Panc1 (cell line): ENCODE data around the gene ADCY7. TPM values are rescaled to one million over a fixed set of nuclear protein-coding genes. Genes with fewer than 3 reads are reported as not detected.

Source experiments
- ATAC-seq: fragments of 200-7000 bp; cut with Tn5 transposase; 2 replicates; pipeline ENCODE4 v1.9.1; 2020; ENCODE audit warnings: mild to moderate bottlenecking, moderate library complexity
- BruUV-seq: library from RNA; stranded (reverse); fragments of 400-500 nt; replicated peaks from 2 replicates; lab custom pipeline; 2021; lab: Mats Ljungman, UMichigan
- CTCF ChIA-PET: fragments of 300-600 bp; sonication (Branson Sonifier 250); formaldehyde crosslinking; loops from one replicate; lab custom pipeline; 2022; ENCODE audit warnings: antibody characterized with exemption; lab: Charles Lee
- POLR2A ChIA-PET: fragments of 300-600 bp; sonication (Branson Sonifier 250); formaldehyde crosslinking; loops from one replicate; lab custom pipeline; 2022; ENCODE audit warnings: antibody characterized with exemption; lab: Charles Lee
- DNase-seq: peaks from one replicate; pipeline ENCODE4 v3.0.0-alpha.2; 2010; ENCODE audit warnings: low read depth, low spot score
- H3K27ac ChIP-seq: 2 replicates; pipeline ENCODE4 v1.5.1; 2011; ENCODE audit warnings: mild to moderate bottlenecking, low read length, inconsistent platforms
- H3K27me3 ChIP-seq: fragments of 200-500 bp; sonication (Bioruptor generic); 2 replicates; pipeline ENCODE4 v1.6.0; 2014; ENCODE audit warnings: low read length, inconsistent platforms; ENCODE audit not compliant: control insufficient read depth, insufficient read depth
- H3K36me3 ChIP-seq: fragments of 200-500 bp; sonication (Bioruptor generic); 2 replicates; pipeline ENCODE4 v1.5.1; 2014; ENCODE audit warnings: inconsistent platforms, mild to moderate bottlenecking, low read length, moderate library complexity; ENCODE audit not compliant: control insufficient read depth, insufficient read depth
- H3K4me1 ChIP-seq: 2 replicates; pipeline ENCODE4 v1.5.1; 2011; ENCODE audit warnings: inconsistent platforms, mild to moderate bottlenecking, low read length, moderate library complexity; ENCODE audit not compliant: control insufficient read depth, insufficient read depth
- H3K4me3 ChIP-seq, 2 experiments: 2 replicates each; pipeline ENCODE4 v1.5.1; 2011 to 2012; ENCODE audit warnings: low read depth in 2 of 2, low read length in 2 of 2, mild to moderate bottlenecking in 2 of 2, inconsistent platforms in 1 of 2, moderate library complexity in 1 of 2
- H3K9me3 ChIP-seq: fragments of 200-500 bp; sonication (Bioruptor generic); 2 replicates; pipeline ENCODE4 v1.5.1; 2014; ENCODE audit warnings: low read depth, mild to moderate bottlenecking, inconsistent platforms, low read length, moderate library complexity; ENCODE audit not compliant: control insufficient read depth, insufficient read depth
- CTCF ChIP-seq: fragments of 450-650 bp; IDR thresholded peaks from 2 replicates; pipeline ENCODE4 v1.5.1; 2017; ENCODE audit warnings: mild to moderate bottlenecking
- POLR2AphosphoS5 ChIP-seq: IDR thresholded peaks from 2 replicates; pipeline ENCODE4 v1.6.1; 2012; ENCODE audit warnings: mild to moderate bottlenecking, low read depth, low read length, moderate library complexity
- REST ChIP-seq, 2 experiments: IDR thresholded peaks; 2 replicates each; pipeline ENCODE4 v1.6.1; 2011 to 2012; ENCODE audit warnings: low read depth in 2 of 2, control low read depth in 1 of 2, low read length in 1 of 2, mild to moderate bottlenecking in 1 of 2, moderate library complexity in 1 of 2; ENCODE audit not compliant: insufficient read depth in 1 of 2
- SIN3A ChIP-seq: IDR thresholded peaks from 2 replicates; pipeline ENCODE4 v1.6.1; 2012; ENCODE audit warnings: low read depth, mild to moderate bottlenecking, low read length, moderate library complexity, borderline replicate concordance; ENCODE audit not compliant: insufficient read depth
- TCF7L2 ChIP-seq: IDR thresholded peaks from 2 replicates; pipeline ENCODE4 v1.6.1; 2011; ENCODE audit warnings: mild to moderate bottlenecking, low read depth, low read length, inconsistent platforms
- in situ Hi-C: cut with HindIII; loops from 2 replicates; pipeline ENCODE4 v1.10.0; 2016; ENCODE audit warnings: low sequenced_read_pairs, low pct_unique_long_range_greater_than_20kb
- intact Hi-C: fragments of 100-400 bp; cut with micrococcal nuclease; formaldehyde crosslinking; loops from one replicate; pipeline ENCODE4 v1.10.0; 2022; ENCODE audit not compliant: unreplicated experiment
- total RNA-seq: library from RNA; stranded (reverse); gene quantifications from one replicate; pipeline ENCODE4 v1.2.1, GENCODE V29; 2021; ENCODE audit not compliant: unreplicated experiment

ADCY7 gene
- total RNA-seq, 1 experiment from 2014 or later: 6.3 TPM

- CTCF ChIA-PET: interaction anchor here (0.5 kb wide), 1 partner anchor 628 kb away, joined by 3 read pairs; no protein-coding TSS in a partner anchor
- Histone ChIP-seq H3K4me3 (no peak overlapping the region), H3K27ac (no peak overlapping the region), H3K27me3 (no peaks in the 10 kb centered on the region), H3K36me3 (no peaks in the 10 kb centered on the region), H3K4me1 (no peaks in the 10 kb centered on the region; the same call in 1 of the 2 replicates), H3K9me3 (no peaks in the 10 kb centered on the region)
- in situ Hi-C loops (no loop called here), intact Hi-C loops (no loop called here)
- DNase-seq (no peak), ATAC-seq (no peak)
- POLR2A ChIA-PET: no interaction called here
- TF ChIP-seq REST (IDR thresholded peaks at IDR 0.05; ENCODE audit: insufficient read depth in 1 of 2, low read depth in 2 of 2, low read length in 1 of 2): no peak
- no peak for TF ChIP-seq POLR2AphosphoS5
- no peak for TF ChIP-seq SIN3A
- no peak for TF ChIP-seq TCF7L2
- TF ChIP-seq CTCF: no peak
- no TSS peak for BruUV-seq
Observed at GRCh38 chr16:50272687-50273381, 6.5 kb downstream of the ADCY7 start.

- H3K27me3 ChIP-seq: no peaks in the 10 kb centered on the region
- intact Hi-C loops: no loop called here
Observed at GRCh38 chr16:50273382-50273690, 7.0 kb downstream of the ADCY7 start.

More at GRCh38 chr16:50273382-50273690, 7.0 kb downstream of the ADCY7 start:
- no peak for TF ChIP-seq REST (IDR thresholded peaks at IDR 0.05; ENCODE audit: insufficient read depth in 1 of 2, low read depth in 2 of 2, low read length in 1 of 2)
- no peak for TF ChIP-seq POLR2AphosphoS5
- TF ChIP-seq CTCF: no peak
- no peak for TF ChIP-seq TCF7L2
- no peak for TF ChIP-seq SIN3A
- H3K4me1 ChIP-seq: no peaks in the 10 kb centered on the region; the same call in 1 of the 2 replicates
- no peak overlapping the region for H3K4me3 ChIP-seq
- H3K9me3 ChIP-seq: no peaks in the 10 kb centered on the region
- ATAC-seq (no peak), DNase-seq (no peak)
- ChIA-PET POLR2A (no interaction called here), CTCF (no interaction called here)
- H3K27ac ChIP-seq: no peak overlapping the region
- no TSS peak for BruUV-seq
- in situ Hi-C loops: no loop called here
- no peaks in the 10 kb centered on the region for H3K36me3 ChIP-seq
